NOMO-1 treated with DMSO at 0.1 percent for 48 hours (cell line): ENCODE measurements around the gene ZC3HAV1L.
"Not testable (repeated sequence)": the region's sequence is repeated elsewhere in the genome, so short reads cannot be mapped to it uniquely, and the experiment has no call there.

Experiments used
- DNase-seq: peaks from one replicate; lab custom pipeline; 2025; ENCODE audit not compliant: unreplicated experiment; lab: John Stamatoyannopoulos, UW

Gene ZC3HAV1L

GRCh38 chr7:139022286-139022685 lies 13.6 kb downstream of the ZC3HAV1L start:
- no peak for DNase-seq

- no peak for DNase-seq
Measured at GRCh38 chr7:139018910-139019309, 16.9 kb downstream of the ZC3HAV1L start.

DNA sequence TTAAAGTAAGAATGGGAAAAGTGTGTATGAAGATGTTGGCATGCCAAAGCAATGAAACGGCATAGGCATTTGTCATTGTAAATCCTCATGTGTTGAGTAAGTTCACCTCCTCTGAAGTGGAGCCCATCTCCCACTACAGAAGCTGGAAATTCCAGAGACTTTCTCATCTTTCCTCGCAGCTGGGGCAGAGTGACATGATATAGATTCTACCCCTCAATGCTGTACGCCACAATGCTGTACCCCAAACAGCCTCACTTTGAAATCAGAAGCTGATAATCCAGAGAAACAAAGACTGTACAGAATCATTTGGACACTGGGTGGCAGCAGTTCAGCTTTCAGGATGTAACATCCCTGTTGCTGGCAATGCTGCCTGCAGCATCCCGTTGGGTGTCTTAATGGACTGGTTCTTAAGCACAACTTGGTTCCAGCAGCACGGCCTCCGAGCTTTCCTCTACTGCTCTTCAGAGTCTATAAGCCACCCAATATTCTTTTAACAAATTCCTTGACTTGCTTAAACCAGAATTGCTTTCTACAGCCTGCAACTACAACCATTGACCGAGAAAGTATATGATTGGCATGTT lies 18.8 kb downstream of the ZC3HAV1L start:
- peak; percentile 1 for DNase-seq

DNA sequence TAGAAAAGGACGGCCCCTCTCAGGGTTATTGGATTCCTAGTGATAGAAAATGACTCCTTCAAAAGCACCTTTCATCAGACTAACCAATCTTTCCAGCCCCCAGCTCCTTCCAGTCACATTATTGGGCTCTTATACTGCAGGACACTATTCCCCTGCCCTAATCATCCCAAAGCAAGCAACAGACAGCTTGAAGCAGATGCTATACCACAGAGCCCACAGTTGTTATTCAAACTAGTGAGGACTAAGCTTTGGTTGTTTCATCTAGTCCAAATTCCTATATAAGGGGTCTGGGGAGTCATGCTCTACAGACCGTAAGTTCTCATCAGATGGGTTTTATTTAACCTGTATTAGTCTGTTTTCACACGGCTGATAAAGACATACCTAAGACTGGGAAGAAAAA lies 24.5 kb downstream of the ZC3HAV1L start:
- no peak for DNase-seq

DNA sequence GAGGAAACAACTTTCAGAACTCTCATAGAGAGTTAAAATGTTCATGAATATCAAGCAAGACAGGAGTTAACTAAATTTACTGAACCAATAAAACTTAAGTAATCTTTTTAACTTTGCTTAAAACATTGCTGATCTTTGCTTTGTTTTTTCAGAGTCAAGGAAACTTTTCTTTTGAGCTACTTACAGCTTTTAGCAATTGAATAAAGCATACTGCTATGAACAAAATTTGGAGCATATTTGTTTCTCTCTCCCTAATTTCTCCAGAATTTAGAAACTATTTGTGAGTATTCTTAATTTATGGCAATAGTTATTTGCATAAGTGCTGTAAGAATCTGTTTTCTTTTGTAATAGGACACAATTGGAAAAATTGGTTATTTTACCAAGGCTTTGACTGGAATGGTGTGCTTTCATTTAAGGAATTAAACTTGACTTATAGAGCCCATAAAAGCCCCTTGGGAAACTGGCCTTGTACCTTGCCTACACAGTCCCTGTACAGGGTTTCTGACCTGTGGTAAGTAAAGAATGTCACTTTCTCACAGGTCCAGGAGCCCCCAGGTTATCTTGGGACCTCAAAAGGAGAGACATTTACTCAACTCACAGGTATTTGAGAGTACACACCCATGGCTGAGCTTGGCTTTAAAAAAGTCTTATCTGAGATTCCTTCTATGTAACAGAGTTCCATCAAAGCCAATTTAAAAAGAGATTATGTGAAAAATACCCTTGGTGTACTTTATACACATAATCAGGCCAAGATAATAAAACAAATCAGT lies 31.3 kb downstream of the ZC3HAV1L start:
- DNase-seq = no peak

DNA sequence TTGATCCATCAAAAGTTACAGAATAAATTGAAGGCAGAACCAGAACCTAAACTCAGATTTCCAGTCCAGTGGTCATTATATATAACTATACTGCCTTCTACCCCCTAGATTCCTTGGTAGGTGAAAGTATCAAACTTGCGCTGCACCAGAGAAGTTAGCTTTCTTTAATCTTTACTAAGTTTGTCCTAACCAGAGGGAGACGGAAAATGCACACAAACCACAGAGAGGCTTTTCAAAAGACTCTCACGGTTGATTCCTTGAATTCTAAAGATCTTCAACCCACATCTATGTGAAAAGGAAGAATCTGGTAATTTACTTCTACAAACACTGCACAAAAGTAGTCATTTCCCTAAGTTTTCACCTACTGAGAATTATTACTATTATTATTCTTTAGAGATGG lies 36.4 kb downstream of the ZC3HAV1L start:
- DNase-seq = no peak

- no peak for DNase-seq
Measured at GRCh38 chr7:138992052-138992531, 43.8 kb downstream of the ZC3HAV1L start.

DNA sequence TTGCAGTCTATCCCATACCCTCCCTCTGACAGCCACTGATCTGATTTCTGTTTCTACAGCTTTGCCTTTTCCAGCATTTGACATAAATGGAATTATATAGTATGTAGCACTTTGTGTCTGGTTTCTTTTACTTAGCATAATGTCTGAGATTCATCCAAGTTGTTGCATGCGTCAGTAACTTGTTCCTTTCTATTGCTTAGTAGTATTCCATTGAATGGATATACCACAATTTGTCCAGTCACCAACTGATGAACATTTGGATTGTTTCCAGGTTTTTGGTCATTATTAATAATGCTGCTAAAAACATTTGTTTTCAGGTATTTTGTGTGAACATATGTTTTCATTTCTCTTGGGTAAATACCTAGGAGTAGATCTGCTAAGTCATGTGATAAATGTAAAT lies 48.2 kb downstream of the ZC3HAV1L start:
- DNase-seq = no peak

- DNase-seq = no peak
Measured at GRCh38 chr7:138982204-138982623, 53.6 kb downstream of the ZC3HAV1L start.

- DNase-seq = peak; percentile 26
Measured at GRCh38 chr7:138981332-138982203, 54.3 kb downstream of the ZC3HAV1L start, which contains the start of gene KIAA1549. TSS of gene KIAA1549 (minus strand) at chr7:138981389. CDS start at chr7:138981269, 120 bp downstream.

GRCh38 chr7:138980563-138981291 lies 55.1 kb downstream of the ZC3HAV1L start:
- DNase-seq = peak; percentile 1

DNA sequence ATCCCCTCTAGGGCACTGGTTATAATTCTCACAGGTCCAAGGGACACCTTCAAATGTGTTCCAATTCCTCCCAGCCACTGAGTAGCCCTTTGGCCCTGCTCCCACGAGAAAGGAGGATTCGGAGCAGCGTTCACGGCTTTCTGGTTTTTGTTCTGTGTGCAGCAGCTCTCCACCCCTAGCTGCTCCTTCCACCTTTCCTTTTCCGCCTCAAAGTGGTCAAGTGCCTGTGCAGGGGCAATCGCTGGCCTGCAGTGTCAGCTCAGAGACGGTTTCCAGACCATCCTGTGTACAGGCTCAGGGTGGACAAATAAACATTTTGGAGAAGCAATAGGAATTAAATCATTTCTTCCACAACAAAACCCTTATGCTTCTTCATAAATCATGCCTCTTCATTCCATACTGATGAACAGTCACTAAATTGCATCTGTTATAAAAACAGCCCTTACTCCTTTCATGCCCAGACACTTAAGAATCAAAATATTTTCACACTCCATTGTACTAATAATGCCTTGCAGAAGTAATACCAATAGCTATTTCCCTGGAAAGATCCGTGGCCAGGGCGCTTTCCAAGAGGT lies 55.8 kb downstream of the ZC3HAV1L start:
- no peak for DNase-seq

- DNase-seq = no peak
Measured at GRCh38 chr7:138979226-138979979, 56.4 kb downstream of the ZC3HAV1L start.

DNA sequence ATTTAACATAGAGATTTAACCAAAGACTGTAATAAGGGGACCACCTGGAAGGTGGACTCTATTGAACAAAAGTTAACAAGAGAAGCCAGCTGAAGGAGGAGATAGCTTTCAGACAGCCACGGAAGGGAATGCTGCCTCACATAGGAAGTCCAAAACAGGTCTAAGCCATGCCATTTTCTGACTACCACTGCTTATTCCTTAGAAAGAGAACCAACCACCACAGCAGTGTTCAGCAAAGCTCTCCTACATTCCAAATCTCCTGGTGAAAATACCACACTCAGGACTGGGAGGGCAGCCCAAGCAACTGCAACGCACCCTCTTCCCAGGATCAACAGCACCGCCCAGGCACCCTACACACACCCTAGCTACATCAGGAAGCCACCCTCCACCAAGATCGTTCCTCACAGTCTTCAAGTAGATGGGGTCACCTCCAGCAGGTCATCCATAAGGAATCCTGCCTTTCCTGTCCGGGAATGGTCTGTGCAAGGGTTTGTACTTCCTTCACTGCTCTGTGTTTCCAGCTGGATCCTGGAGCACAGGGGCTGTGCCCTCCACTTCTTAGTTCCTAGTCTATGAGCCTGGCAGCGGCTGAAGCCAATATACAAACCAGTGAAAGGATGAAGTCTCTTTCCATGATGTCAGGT lies 57.2 kb downstream of the ZC3HAV1L start:
- DNase-seq = no peak

GRCh38 chr7:138976161-138976560 lies 59.7 kb downstream of the ZC3HAV1L start:
- not testable (repeated sequence) for DNase-seq
